Right ventricle myocardium inferior (tissue), 1 donor: ENCODE measurements around the gene CTH. TPM values are rescaled to one million over a fixed set of nuclear protein-coding genes. Genes with fewer than 3 reads are reported as not detected.
"Not testable (repeated sequence)": the region's sequence is repeated elsewhere in the genome, so short reads cannot be mapped to it uniquely, and the experiment has no call there.

Experiments
- ATAC-seq: fragments of 200-7000 bp; cut with Tn5 transposase; one replicate; pipeline ENCODE4 v1.9.1; 2020; ENCODE audit warnings: mild to moderate bottlenecking, moderate library complexity
- DNase-seq: peaks from one replicate; pipeline ENCODE4 v3.0.0; 2021; ENCODE audit errors: missing footprints
- intact Hi-C: fragments of 100-400 bp; cut with DNase I; formaldehyde crosslinking; loops from one replicate; pipeline ENCODE4 v1.11.0; 2022
- total RNA-seq: library from RNA; stranded (reverse); fragmentation: NEBNext Ultra II Directional; extraction: Animal tissue kit (Norgen Biotek cat#: 25700); gene quantifications from one replicate; pipeline ENCODE4 v1.2.1, GENCODE V29; 2021
- donor health status: DM: no; HTN: yes; CAD: no; lungs with severe emphysema.

The CTH gene
- total RNA-seq, 1 donor from 2014 or later, result 0.60 TPM

- DNase-seq, result no peak
- intact Hi-C loops, result loop anchor here (5.0 kb wide), 1 partner anchor 71 kb away; no protein-coding TSS in a partner anchor
- no peak for ATAC-seq
Observed at GRCh38 chr1:70440642-70441391, 29.7 kb downstream of the CTH start.

- ATAC-seq (no peak), DNase-seq (no peak)
- intact Hi-C loops, result loop anchor here (5.0 kb wide), 1 partner anchor 71 kb away; no protein-coding TSS in a partner anchor
Observed at GRCh38 chr1:70441392-70442035, 30.4 kb downstream of the CTH start.

GRCh38 chr1:70442490-70442889 is 31.4 kb downstream of the CTH start:
- no peak for ATAC-seq
- no peak for DNase-seq
- intact Hi-C loops, result loop anchor here (5.0 kb wide), 1 partner anchor 70 kb away; no protein-coding TSS in a partner anchor

GRCh38 chr1:70443739-70444138 is 32.7 kb downstream of the CTH start:
- no peak for DNase-seq
- ATAC-seq, result no peak
- intact Hi-C loops, result loop anchor here (5.0 kb wide), 1 partner anchor 69 kb away; no protein-coding TSS in a partner anchor

DNA sequence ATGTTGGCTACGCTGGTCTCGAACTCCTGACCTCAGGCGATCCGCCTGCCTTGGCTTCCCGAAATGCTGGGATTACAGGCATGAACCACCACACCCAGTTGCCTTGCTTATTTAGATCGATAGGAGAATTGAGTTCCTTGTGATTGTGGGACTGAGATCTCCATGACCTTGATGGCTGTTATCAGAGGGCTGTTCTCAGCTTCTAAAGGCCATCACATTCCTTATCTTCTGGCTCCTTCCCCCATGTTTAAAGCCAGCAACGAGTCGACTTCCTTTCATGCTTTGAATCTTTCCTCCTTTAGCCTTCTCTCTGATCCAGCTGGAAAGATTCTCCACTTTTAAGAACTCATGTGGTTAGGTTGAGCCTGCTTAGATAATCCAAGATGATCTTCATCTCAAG is 38.0 kb downstream of the CTH start:
- intact Hi-C loops, result no loop called here
- DNase-seq, result no peak
- no peak for ATAC-seq

DNA sequence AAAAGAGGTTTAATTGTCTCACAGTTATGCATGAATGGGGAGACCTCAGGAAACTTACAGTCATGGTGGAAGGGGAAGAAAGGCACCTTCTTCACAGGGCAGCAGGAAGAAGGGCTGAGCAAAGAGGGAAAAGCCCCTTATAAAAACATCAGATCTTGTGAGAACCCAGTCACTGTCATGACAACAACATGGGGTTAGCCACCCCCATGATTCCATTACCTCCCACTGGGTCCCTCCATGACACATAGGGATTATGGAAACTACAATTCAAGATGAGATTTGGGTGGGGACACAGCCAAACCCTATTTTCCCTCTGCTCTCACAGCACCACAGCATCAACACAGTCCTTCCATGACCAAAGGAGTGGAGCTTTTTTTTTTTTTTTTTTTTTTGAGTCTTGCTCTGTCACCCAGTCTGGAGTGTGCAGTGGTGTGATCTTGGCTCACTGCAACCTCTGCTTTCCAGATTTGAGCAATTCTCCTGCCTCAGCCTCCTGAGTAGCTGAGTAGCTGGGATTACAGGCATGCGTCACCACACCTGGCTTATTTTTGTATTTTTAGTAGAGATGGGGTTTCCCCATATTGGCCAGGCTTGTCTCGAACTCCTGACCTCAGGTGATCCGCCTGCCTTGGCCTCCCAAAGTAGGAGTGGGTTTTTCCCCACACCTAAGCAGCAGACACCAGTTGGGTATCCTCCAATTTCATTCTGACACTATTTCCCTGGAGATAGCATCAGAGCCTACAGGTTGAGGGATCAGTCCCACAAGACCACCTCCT is 41.3 kb downstream of the CTH start:
- DNase-seq, ATAC-seq, intact Hi-C loops: not testable (repeated sequence)

GRCh38 chr1:70455291-70455690 is 44.2 kb downstream of the CTH start:
- DNase-seq (no peak), ATAC-seq (no peak)
- intact Hi-C loops, result no loop called here

GRCh38 chr1:70458131-70458530 is 47.1 kb downstream of the CTH start:
- ATAC-seq (no peak), DNase-seq (no peak)
- intact Hi-C loops, result no loop called here

GRCh38 chr1:70459496-70460225 is 48.6 kb downstream of the CTH start:
- DNase-seq (no peak), ATAC-seq (no peak)
- intact Hi-C loops, result no loop called here

DNA sequence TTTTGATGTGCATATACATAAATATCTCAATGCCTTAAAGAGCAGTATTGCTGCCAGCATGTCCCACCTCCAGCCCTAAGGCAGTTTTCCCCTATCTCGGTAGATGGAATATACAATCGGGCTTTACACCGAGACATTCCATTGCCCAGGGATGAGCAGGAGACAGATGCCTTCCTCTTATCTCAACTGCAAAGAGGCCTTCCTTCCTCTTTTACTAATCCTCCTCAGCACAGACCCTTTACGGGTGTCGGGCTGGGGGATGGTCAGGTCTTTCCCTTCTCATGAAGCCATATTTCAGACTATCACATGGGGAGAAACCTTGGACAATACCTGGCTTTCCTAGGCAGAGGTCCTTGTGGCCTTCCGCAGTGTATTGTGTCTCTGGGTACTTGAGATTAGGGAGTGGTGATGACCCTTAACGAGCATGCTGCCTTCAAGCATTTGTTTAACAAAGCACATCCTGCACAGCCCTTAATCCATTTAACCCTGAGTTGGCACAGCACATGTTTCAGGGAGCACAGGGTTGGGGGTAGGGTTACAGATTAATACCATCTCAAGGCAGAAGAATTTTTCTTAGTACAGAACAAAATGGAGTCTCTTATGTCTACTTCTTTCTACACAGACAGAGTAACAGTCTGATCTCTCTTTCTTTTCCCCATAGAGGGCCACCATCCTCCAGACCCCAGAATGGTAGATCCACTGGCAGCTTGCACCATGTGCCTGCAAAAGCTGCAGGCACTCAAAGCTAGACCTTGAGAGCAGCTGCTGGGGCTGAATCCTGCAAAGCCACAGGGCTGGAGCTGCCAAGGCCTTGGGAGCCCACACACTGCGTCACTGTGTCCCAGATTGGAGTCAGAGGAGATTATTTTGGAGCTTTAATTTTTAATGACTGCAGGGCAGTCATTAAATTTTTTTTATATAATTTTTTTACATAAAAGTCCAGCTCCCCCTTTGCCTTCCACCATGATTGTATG is 50.0 kb downstream of the CTH start:
- intact Hi-C loops, ATAC-seq, DNase-seq: not testable (repeated sequence)

DNA sequence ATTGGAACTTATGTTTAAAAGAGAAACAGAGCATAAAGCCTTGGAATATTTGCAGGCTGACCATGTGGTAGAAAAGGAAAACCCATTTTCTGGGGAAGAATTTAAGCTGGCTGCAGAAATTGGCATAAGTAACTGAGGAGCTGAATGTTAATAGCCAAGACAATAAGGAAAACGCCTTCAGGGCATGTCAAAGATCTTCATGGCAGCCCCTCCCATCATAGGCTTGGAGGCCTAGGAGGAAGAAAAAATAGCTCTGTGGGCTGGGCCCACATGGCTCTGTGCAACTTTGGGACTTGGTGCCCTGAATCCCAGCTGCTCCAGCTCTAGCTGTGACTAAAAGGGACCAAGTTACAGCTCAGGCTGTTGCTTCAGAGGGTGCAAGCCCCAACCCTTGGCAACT is 51.5 kb downstream of the CTH start:
- ATAC-seq, result no peak
- intact Hi-C loops, result no loop called here
- no peak for DNase-seq

DNA sequence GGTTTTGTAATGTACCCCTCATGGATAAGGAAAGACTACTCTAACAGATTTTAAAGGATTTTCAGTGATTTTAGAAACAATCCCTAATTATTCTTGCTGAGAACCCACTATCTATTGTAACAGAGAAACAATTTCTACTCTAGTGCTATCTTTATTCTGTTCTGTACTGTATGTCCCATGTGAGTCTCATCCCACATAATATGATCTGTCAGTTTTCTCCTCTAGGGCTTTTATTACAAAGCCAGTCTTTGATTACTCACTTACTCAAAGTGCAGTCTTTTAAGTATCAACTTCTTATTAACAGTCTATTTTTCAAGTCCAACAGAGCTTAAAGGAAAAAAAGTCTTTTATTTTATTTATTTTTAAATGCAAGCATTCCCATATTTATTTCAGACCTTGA is 54.8 kb downstream of the CTH start:
- intact Hi-C loops, result no loop called here
- ATAC-seq (no peak), DNase-seq (no peak)

DNA sequence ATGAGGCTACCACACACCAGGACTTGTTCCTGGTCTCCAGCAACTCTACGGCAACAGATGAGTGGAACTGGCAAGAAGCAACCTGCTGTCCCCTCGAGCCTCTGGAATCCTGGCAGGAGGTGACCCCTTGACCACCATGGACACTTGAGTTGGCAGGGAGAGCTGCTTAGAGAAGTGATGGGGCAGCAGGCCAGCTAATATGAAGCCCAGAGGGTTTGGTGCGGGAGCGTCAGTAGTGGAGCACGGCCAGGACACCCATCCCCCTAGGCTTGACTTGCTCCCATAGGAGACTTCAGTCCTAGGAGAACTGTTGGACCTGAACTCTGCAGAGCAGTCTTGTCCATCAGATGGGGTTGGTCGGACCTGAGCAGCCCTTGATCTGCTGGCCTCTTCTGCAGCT is 56.5 kb downstream of the CTH start:
- ATAC-seq, result no peak
- no peak for DNase-seq
- intact Hi-C loops, result no loop called here

- intact Hi-C loops, result no loop called here
- no peak for DNase-seq
- no peak for ATAC-seq
Observed at GRCh38 chr1:70468180-70468579, 57.1 kb downstream of the CTH start.

DNA sequence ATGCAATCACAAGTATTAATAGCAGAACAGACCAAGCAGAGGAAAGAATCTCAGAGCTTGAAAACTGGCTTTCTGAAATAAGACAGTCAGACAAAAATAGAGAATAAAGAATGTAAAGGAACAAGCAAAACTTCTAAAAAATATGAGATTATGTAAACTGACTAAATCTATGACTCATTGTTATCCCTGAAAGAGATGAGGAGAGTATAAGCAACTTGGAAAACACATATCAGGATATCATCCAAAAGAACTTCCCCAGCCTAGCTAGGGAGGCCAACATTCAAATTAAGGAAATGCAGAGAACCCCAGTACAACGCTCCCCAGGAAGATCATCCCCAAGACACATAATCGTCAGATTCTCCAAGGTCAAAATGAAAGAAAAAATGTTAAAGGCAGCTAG is 58.1 kb downstream of the CTH start:
- intact Hi-C loops, ATAC-seq, DNase-seq: not testable (repeated sequence)

DNA sequence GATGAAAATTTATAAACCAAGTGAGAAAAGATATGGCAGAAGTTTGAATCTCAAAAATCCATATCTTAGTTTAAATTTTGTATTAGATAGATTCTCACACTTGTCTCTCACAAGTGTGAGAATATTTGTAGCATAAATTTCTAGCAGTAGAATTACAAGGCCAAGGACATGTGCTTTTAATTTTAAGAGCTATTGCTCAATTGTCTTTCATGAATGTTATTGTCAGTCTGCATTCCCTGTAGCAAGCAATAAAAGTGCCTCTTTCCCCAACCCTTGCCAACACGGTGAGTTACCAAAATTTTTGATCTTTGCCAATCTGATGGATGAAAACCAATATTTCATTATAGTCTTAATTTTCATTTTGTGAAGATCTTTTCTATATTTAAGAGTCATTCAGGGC is 64.0 kb downstream of the CTH start:
- ATAC-seq, result no peak

GRCh38 chr1:70477090-70477489 is 66.0 kb downstream of the CTH start:
- ATAC-seq (no peak), DNase-seq (no peak)
- intact Hi-C loops, result no loop called here

More for the DNA sequence above, 64.0 kb downstream of the CTH start:
- DNase-seq, result no peak
- intact Hi-C loops, result no loop called here

- ATAC-seq, intact Hi-C loops, DNase-seq: not testable (repeated sequence)
Observed at GRCh38 chr1:70477905-70478304, 66.8 kb downstream of the CTH start.
